ENCODE measurements around the gene EXOSC9. TPM values are rescaled to one million over a fixed set of nuclear protein-coding genes. Genes with fewer than 3 reads are reported as not detected.

The EXOSC9 gene
- total RNA-seq, 1 experiment from 2014 or later, result 79.0 TPM

DNA sequence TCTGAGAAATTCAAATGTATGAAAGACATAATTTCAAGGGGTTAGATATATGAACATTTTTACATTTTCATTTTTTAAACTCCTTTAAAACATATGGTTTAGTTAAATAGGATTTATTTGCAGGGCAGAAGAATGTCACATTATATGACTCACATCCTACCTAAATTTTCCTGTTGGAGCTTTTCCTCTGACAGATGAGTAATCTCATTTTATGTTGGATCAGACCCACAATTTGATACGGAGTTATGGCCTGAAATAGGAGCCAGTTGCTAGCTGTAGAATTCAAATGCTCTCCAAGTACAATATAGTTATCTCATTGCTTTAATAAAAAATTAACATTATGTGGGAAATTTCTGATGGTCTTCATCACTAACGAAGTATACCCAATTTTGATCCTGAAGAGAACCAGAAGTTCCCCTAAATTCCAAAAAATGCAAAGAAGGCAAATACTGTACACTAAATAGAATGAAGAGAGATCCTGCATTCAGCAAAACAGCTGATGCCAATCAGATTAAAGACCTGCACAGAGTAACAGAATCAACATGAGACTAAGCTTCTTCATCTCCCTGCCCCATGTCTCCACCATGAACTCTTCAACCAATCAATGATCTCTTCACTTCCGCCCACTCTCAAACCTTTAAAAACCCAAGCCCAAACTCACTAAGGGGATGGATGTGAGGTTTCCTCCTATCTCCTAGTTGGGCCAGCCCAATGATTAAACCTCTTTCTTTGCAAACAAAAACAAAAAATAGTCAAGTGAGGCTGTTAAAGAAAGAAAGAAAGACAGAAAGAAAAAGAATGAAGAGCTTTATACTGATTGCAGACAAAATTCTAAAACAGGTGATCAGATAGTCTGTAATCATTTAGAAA lies 10.9 kb upstream of the EXOSC9 start:
- H3K4me1 ChIP-seq (ENCODE audit: insufficient read depth, low read length, poor library complexity, severe bottlenecking), result peaks cover 24% of the 10 kb centered on the region
- POLR2A ChIA-PET (ENCODE audit: low non-redundant PET), result interaction anchor here (0.6 kb wide), 1 partner anchor 40 kb away, joined by 3 read pairs; no protein-coding TSS in a partner anchor
- intact Hi-C loops (cut with micrococcal nuclease; ENCODE audit: unreplicated experiment), result no loop called here

GRCh38 chr4:121790976-121791375 lies 10.1 kb upstream of the EXOSC9 start:
- Histone ChIP-seq H3K36me3 (ENCODE audit: insufficient read depth, low read length, poor library complexity, severe bottlenecking) (no peaks in the 10 kb centered on the region), H3K4me3 (ENCODE audit: low read depth, low read length, poor library complexity, severe bottlenecking) (no peak overlapping the region), H3K4me1 (ENCODE audit: insufficient read depth, low read length, poor library complexity, severe bottlenecking) (peaks cover 24% of the 10 kb centered on the region), H3K27me3 (replicated peaks; ENCODE audit: insufficient read depth, low read depth, low read length, poor library complexity) (no peaks in the 10 kb centered on the region), H3K27ac (ENCODE audit: low read depth, low read length, poor library complexity, severe bottlenecking) (peak overlapping the region; percentile 28), H3K9me3 (ENCODE audit: low read depth, low read length, poor library complexity, severe bottlenecking) (no peaks in the 10 kb centered on the region)
- no TSS peak for BruUV-seq (replicated peaks)
- CTCF ChIA-PET, result no interaction called here
- no peak for DNase-seq (ENCODE audit: low spot score)
- no peak for TF ChIP-seq EZH2 (IDR thresholded peaks at IDR 0.05; ENCODE audit: borderline replicate concordance, low read depth, low read length, poor library complexity, severe bottlenecking)
- TF ChIP-seq, protein P1, sequence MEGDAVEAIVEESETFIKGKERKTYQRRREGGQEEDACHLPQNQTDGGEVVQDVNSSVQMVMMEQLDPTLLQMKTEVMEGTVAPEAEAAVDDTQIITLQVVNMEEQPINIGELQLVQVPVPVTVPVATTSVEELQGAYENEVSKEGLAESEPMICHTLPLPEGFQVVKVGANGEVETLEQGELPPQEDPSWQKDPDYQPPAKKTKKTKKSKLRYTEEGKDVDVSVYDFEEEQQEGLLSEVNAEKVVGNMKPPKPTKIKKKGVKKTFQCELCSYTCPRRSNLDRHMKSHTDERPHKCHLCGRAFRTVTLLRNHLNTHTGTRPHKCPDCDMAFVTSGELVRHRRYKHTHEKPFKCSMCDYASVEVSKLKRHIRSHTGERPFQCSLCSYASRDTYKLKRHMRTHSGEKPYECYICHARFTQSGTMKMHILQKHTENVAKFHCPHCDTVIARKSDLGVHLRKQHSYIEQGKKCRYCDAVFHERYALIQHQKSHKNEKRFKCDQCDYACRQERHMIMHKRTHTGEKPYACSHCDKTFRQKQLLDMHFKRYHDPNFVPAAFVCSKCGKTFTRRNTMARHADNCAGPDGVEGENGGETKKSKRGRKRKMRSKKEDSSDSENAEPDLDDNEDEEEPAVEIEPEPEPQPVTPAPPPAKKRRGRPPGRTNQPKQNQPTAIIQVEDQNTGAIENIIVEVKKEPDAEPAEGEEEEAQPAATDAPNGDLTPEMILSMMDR (conservative IDR thresholded peaks at IDR 0.05; ENCODE audit: low read depth, low read length), result no peak
- POLR2A ChIA-PET (ENCODE audit: low non-redundant PET), result no interaction called here
- intact Hi-C loops (cut with micrococcal nuclease; ENCODE audit: unreplicated experiment), result no loop called here

More for the DNA sequence above, 10.9 kb upstream of the EXOSC9 start:
- Histone ChIP-seq H3K9me3 (ENCODE audit: low read depth, low read length, poor library complexity, severe bottlenecking) (no peaks in the 10 kb centered on the region), H3K36me3 (ENCODE audit: insufficient read depth, low read length, poor library complexity, severe bottlenecking) (no peaks in the 10 kb centered on the region), H3K27me3 (replicated peaks; ENCODE audit: insufficient read depth, low read depth, low read length, poor library complexity) (no peaks in the 10 kb centered on the region), H3K4me3 (ENCODE audit: low read depth, low read length, poor library complexity, severe bottlenecking) (no peak overlapping the region), H3K27ac (ENCODE audit: low read depth, low read length, poor library complexity, severe bottlenecking) (peak overlapping the region; percentile 28)
- peak; percentile 76 for DNase-seq (ENCODE audit: low spot score)
- no peak for TF ChIP-seq EZH2 (IDR thresholded peaks at IDR 0.05; ENCODE audit: borderline replicate concordance, low read depth, low read length, poor library complexity, severe bottlenecking)
- TF ChIP-seq, protein P1 (conservative IDR thresholded peaks at IDR 0.05; ENCODE audit: low read depth, low read length), result no peak
- CTCF ChIA-PET, result no interaction called here
- BruUV-seq (replicated peaks), result no TSS peak

DNA sequence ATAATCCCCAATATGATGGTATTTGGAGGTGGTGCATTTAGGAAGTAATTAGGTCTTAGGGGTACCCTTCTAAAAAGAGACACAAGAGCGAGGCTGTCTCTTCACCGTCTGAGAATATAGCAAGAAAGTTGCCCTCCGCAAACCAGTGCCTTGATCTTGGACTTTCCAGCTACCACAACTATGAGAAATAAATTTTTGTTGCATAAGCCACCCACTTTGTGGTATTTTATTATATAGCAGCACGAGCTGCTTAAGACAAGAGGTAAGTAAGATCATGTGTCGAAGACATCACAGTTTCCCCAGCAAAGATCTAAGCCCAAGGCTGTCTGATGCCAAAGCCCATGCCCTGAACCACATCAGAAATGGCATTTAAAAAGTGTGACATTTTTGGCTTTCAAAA lies 9.6 kb upstream of the EXOSC9 start:
- H3K4me3 ChIP-seq (ENCODE audit: low read depth, low read length, poor library complexity, severe bottlenecking), result no peak overlapping the region
- no peaks in the 10 kb centered on the region for H3K27me3 ChIP-seq (replicated peaks; ENCODE audit: insufficient read depth, low read depth, low read length, poor library complexity)
- ChIA-PET CTCF (no interaction called here), POLR2A (ENCODE audit: low non-redundant PET) (no interaction called here)
- H3K4me1 ChIP-seq (ENCODE audit: insufficient read depth, low read length, poor library complexity, severe bottlenecking), result peaks cover 24% of the 10 kb centered on the region
- H3K27ac ChIP-seq (ENCODE audit: low read depth, low read length, poor library complexity, severe bottlenecking), result no peak overlapping the region
- H3K36me3 ChIP-seq (ENCODE audit: insufficient read depth, low read length, poor library complexity, severe bottlenecking), result no peaks in the 10 kb centered on the region
- no TSS peak for BruUV-seq (replicated peaks)
- DNase-seq (ENCODE audit: low spot score), result no peak
- intact Hi-C loops (cut with micrococcal nuclease; ENCODE audit: unreplicated experiment), result no loop called here
- H3K9me3 ChIP-seq (ENCODE audit: low read depth, low read length, poor library complexity, severe bottlenecking), result no peaks in the 10 kb centered on the region
- TF ChIP-seq, protein P1 (conservative IDR thresholded peaks at IDR 0.05; ENCODE audit: low read depth, low read length), result no peak
- TF ChIP-seq EZH2 (IDR thresholded peaks at IDR 0.05; ENCODE audit: borderline replicate concordance, low read depth, low read length, poor library complexity, severe bottlenecking), result no peak
